Astrocyte (in vitro differentiated cells and primary cell): ENCODE data around the gene UBR3. TPM values are rescaled to one million over a fixed set of nuclear protein-coding genes. Genes with fewer than 3 reads are reported as not detected.

Experiments
- DNase-seq: peaks from one replicate; pipeline ENCODE4 v3.0.0-alpha.2; 2010; ENCODE audit warnings: low read depth
- FAIRE-seq: peaks from 2 replicates; lab custom pipeline; 2011; peaks lifted over from hg19 to GRCh38; lab: Jason Lieb, UNC
- H2AFZ ChIP-seq: 2 replicates; pipeline ENCODE4 v1.6.0; 2012; ENCODE audit warnings: low read depth, low read length, inconsistent platforms
- H3K27ac ChIP-seq: 2 replicates; pipeline ENCODE4 v1.5.1; 2011; ENCODE audit warnings: low read depth, low read length, inconsistent platforms
- H3K27me3 ChIP-seq: 2 replicates; pipeline ENCODE4 v1.6.0; 2011; ENCODE audit warnings: low read length, inconsistent platforms; ENCODE audit not compliant: insufficient read depth
- H3K36me3 ChIP-seq: 2 replicates; pipeline ENCODE4 v1.5.1; 2011; ENCODE audit warnings: low read length, inconsistent platforms; ENCODE audit not compliant: insufficient read depth
- H3K4me1 ChIP-seq: 2 replicates; pipeline ENCODE4 v1.5.1; 2011; ENCODE audit warnings: low read length, inconsistent platforms; ENCODE audit not compliant: insufficient read depth
- H3K4me2 ChIP-seq: 2 replicates; pipeline ENCODE4 v1.6.0; 2012; ENCODE audit warnings: low read length, inconsistent platforms
- H3K4me3 ChIP-seq: 2 replicates; pipeline ENCODE4 v1.5.1; 2011; ENCODE audit warnings: low read depth, mild to moderate bottlenecking, low read length, inconsistent platforms; ENCODE audit not compliant: insufficient read depth
- H3K79me2 ChIP-seq: 2 replicates; pipeline ENCODE4 v1.6.0; 2012; ENCODE audit warnings: mild to moderate bottlenecking, low read length, inconsistent platforms; ENCODE audit not compliant: insufficient read depth
- H3K9ac ChIP-seq: 2 replicates; pipeline ENCODE4 v1.6.0; 2012; ENCODE audit warnings: mild to moderate bottlenecking, low read length, inconsistent platforms
- H3K9me3 ChIP-seq: 2 replicates; pipeline ENCODE4 v1.5.1; 2012; ENCODE audit warnings: low read depth, mild to moderate bottlenecking, low read length, inconsistent platforms; ENCODE audit not compliant: insufficient read depth
- H4K20me1 ChIP-seq: 2 replicates; pipeline ENCODE4 v1.6.0; 2012; ENCODE audit warnings: low read length, inconsistent platforms; ENCODE audit not compliant: insufficient read depth
- H3K27ac Mint-ChIP-seq: one replicate; pipeline ENCODE4 v1.8.0; 2021; ENCODE audit warnings: mild to moderate bottlenecking, mixed read lengths; ENCODE audit not compliant: unreplicated experiment
- H3K27me3 Mint-ChIP-seq: one replicate; pipeline ENCODE4 v1.8.0; 2021; ENCODE audit warnings: low read depth, mixed read lengths; ENCODE audit not compliant: unreplicated experiment
- H3K36me3 Mint-ChIP-seq: one replicate; pipeline ENCODE4 v1.8.0; 2021; ENCODE audit warnings: low read depth, mixed read lengths; ENCODE audit not compliant: unreplicated experiment
- H3K4me1 Mint-ChIP-seq: one replicate; pipeline ENCODE4 v1.8.0; 2021; ENCODE audit warnings: low read depth, mixed read lengths; ENCODE audit not compliant: unreplicated experiment
- H3K4me3 Mint-ChIP-seq: one replicate; pipeline ENCODE4 v1.8.0; 2021; ENCODE audit warnings: mild to moderate bottlenecking, moderate library complexity, mixed read lengths; ENCODE audit not compliant: unreplicated experiment
- H3K9me3 Mint-ChIP-seq: one replicate; pipeline ENCODE4 v1.8.0; 2021; ENCODE audit warnings: mild to moderate bottlenecking, mixed read lengths; ENCODE audit not compliant: unreplicated experiment
- CTCF ChIP-seq: IDR thresholded peaks from 2 replicates; pipeline ENCODE4 v1.5.1; 2011; ENCODE audit warnings: low read depth, mild to moderate bottlenecking, inconsistent platforms, low read length, moderate library complexity; ENCODE audit not compliant: insufficient read depth
- EZH2 ChIP-seq: IDR thresholded peaks from 2 replicates; pipeline ENCODE4 v1.6.1; 2012; ENCODE audit warnings: mild to moderate bottlenecking, low read length, inconsistent platforms; ENCODE audit not compliant: insufficient read depth
- total RNA-seq: library from RNA; stranded (reverse); gene quantifications from 2 replicates; pipeline ENCODE4 v1.2.1, GENCODE V29; 2021

The UBR3 gene
- total RNA-seq, 1 donor from 2014 or later, result 18.7 TPM

- Mint-ChIP-seq H3K27me3 (no peaks in the 10 kb centered on the region), H3K36me3 (no peaks in the 10 kb centered on the region), H3K9me3 (no peaks in the 10 kb centered on the region), H3K4me3 (no peak overlapping the region), H3K27ac (no peak overlapping the region), H3K4me1 (no peaks in the 10 kb centered on the region)
- no peaks in the 10 kb centered on the region for H3K79me2 ChIP-seq
- H3K4me2 ChIP-seq, result no peak overlapping the region
- no peak overlapping the region for H3K9ac ChIP-seq
- H3K27me3 ChIP-seq, result no peaks in the 10 kb centered on the region
- TF ChIP-seq CTCF (no peak), EZH2 (no peak)
- no peak overlapping the region for H3K27ac ChIP-seq
- no peak overlapping the region for H2AFZ ChIP-seq
- H3K4me1 ChIP-seq, result no peaks in the 10 kb centered on the region
- H3K4me3 ChIP-seq, result no peak overlapping the region
- no peaks in the 10 kb centered on the region for H4K20me1 ChIP-seq
- H3K36me3 ChIP-seq, result no peaks in the 10 kb centered on the region
- DNase-seq (no peak), FAIRE-seq (no peak)
- H3K9me3 ChIP-seq, result no peaks in the 10 kb centered on the region
Observed at GRCh38 chr2:170101789-170102188, 274.5 kb downstream of the UBR3 start.

GRCh38 chr2:170106102-170106840, 279.0 kb downstream of the UBR3 start:
- Histone ChIP-seq H3K27ac (no peak overlapping the region), H3K9ac (no peak overlapping the region), H3K4me2 (no peak overlapping the region), H3K27me3 (no peaks in the 10 kb centered on the region), H2AFZ (no peak overlapping the region), H3K4me1 (no peaks in the 10 kb centered on the region), H3K36me3 (no peaks in the 10 kb centered on the region), H3K4me3 (no peak overlapping the region), H3K79me2 (no peaks in the 10 kb centered on the region), H3K9me3 (no peaks in the 10 kb centered on the region), H4K20me1 (no peaks in the 10 kb centered on the region)
- no peak overlapping the region for H3K4me3 Mint-ChIP-seq
- FAIRE-seq (no peak), DNase-seq (no peak)
- no peaks in the 10 kb centered on the region for H3K27me3 Mint-ChIP-seq
- no peaks in the 10 kb centered on the region for H3K9me3 Mint-ChIP-seq
- no peak for TF ChIP-seq CTCF
- no peak for TF ChIP-seq EZH2
- H3K27ac Mint-ChIP-seq, result no peak overlapping the region
- H3K4me1 Mint-ChIP-seq, result no peaks in the 10 kb centered on the region
- H3K36me3 Mint-ChIP-seq, result no peaks in the 10 kb centered on the region

- peaks cover 13% of the 10 kb centered on the region for H3K9me3 Mint-ChIP-seq
- no peaks in the 10 kb centered on the region for H3K36me3 ChIP-seq
Observed at GRCh38 chr2:170113168-170113894, 286.1 kb downstream of the UBR3 start.

More at GRCh38 chr2:170113168-170113894, 286.1 kb downstream of the UBR3 start:
- no peak for FAIRE-seq
- H3K9ac ChIP-seq, result no peak overlapping the region
- DNase-seq, result no peak
- no peak for TF ChIP-seq CTCF
- no peak for TF ChIP-seq EZH2
- H3K4me3 ChIP-seq, result no peak overlapping the region
- H4K20me1 ChIP-seq, result no peaks in the 10 kb centered on the region
- H3K4me1 ChIP-seq, result no peaks in the 10 kb centered on the region
- no peaks in the 10 kb centered on the region for H3K4me1 Mint-ChIP-seq
- H3K27ac ChIP-seq, result no peak overlapping the region
- H3K4me3 Mint-ChIP-seq, result no peak overlapping the region
- H3K4me2 ChIP-seq, result no peak overlapping the region
- peaks cover 3% of the 10 kb centered on the region for H3K36me3 Mint-ChIP-seq
- no peaks in the 10 kb centered on the region for H3K79me2 ChIP-seq
- H2AFZ ChIP-seq, result no peak overlapping the region
- H3K9me3 ChIP-seq, result no peaks in the 10 kb centered on the region
- H3K27me3 Mint-ChIP-seq, result no peaks in the 10 kb centered on the region
- H3K27me3 ChIP-seq, result no peaks in the 10 kb centered on the region
- H3K27ac Mint-ChIP-seq, result no peak overlapping the region
